ENCODE measurements around the gene CNTNAP4.

The CNTNAP4 gene

DNA sequence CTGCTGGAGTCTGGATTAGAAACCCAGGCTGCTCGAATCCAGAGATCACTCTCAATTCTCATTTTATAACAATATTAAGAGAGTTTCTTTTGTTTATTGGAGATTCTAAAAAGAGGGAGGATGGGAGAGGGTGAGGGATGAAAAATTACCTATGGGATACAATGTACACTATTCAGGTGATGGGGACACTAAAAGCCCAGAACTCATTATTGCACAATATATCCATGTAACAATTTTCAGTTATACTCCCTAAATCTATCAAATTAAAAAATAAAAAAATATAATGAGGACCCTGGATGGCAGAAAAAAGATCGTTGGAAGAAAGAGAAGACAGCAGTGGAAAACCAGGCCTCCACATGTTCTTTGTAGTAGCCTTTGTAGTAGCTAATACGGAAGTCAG lies 100.8 kb downstream of the CNTNAP4 start:
- POLR2A ChIA-PET: no interaction called here
- TF ChIP-seq, protein P1, sequence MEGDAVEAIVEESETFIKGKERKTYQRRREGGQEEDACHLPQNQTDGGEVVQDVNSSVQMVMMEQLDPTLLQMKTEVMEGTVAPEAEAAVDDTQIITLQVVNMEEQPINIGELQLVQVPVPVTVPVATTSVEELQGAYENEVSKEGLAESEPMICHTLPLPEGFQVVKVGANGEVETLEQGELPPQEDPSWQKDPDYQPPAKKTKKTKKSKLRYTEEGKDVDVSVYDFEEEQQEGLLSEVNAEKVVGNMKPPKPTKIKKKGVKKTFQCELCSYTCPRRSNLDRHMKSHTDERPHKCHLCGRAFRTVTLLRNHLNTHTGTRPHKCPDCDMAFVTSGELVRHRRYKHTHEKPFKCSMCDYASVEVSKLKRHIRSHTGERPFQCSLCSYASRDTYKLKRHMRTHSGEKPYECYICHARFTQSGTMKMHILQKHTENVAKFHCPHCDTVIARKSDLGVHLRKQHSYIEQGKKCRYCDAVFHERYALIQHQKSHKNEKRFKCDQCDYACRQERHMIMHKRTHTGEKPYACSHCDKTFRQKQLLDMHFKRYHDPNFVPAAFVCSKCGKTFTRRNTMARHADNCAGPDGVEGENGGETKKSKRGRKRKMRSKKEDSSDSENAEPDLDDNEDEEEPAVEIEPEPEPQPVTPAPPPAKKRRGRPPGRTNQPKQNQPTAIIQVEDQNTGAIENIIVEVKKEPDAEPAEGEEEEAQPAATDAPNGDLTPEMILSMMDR (IDR thresholded peaks at IDR 0.05; ENCODE audit: control extremely low read depth, extremely low read depth, low read depth, missing control alignments): no peak
- no peak for DNase-seq (ENCODE audit: extremely low spot score)
- CTCF ChIA-PET: interaction anchor here (1.0 kb wide), 1 partner anchor 19 kb away, joined by 3 read pairs; no protein-coding TSS in a partner anchor

DNA sequence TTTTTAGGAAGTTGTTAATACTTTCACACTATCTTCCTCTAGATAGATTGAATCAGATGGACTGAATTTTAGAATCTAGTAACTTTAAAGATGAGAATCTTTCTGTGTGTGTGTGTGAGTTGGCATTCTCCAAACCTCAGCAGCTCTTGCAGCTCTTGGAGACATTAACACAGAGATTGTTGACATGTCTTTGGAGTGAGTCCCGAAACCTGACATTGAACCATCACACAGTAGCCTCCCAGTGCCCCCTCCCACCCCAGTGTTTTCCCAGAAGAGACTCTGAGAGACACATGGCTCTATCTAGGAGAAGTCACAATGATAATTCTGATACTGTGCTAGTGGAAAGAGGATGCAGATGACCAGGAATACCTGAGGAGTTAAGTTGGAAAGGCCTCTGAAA lies 103.9 kb downstream of the CNTNAP4 start:
- POLR2A ChIA-PET: no interaction called here
- CTCF ChIA-PET: no interaction called here
- TF ChIP-seq, protein P1 (IDR thresholded peaks at IDR 0.05; ENCODE audit: control extremely low read depth, extremely low read depth, low read depth, missing control alignments): no peak

DNA sequence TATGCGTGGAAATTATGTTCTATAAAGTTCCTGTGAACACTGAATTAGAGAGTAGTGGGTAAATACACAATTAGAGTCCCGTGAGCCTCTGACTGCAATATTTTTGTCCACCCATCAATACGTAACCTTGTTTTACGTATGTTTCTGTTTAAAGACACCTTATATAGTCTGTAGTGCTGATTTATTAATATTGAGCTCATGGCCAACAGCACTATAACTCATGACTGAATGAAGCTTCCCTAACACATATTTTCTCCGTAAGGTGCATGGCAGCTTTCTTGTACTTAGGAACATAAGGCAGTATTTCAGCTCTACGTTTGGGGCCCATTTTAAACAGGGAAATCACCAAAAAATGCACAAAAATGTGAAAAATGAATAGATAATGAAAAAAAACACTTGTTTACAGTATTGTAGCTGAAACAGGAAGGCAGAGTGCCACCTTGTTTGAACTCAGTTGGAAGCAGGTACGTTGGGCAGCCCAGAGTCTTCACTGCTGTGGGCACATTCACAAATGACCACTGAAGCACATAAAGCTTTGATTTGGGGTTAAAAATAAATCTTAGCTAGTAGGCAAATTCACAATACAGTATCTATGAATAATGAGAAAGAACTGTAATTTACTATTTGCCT lies 108.5 kb downstream of the CNTNAP4 start:
- no peak for DNase-seq (ENCODE audit: extremely low spot score)
- POLR2A ChIA-PET: no interaction called here
- CTCF ChIA-PET: interaction anchor here (0.7 to 1.3 kb wide), 2 partner anchors 11 to 14 kb away, joined by 3 to 4 read pairs; no protein-coding TSS in a partner anchor
- TF ChIP-seq, protein P1 (IDR thresholded peaks at IDR 0.05; ENCODE audit: control extremely low read depth, extremely low read depth, low read depth, missing control alignments): no peak

More for the DNA sequence above, 103.9 kb downstream of the CNTNAP4 start:
- no peak for DNase-seq (ENCODE audit: extremely low spot score)

DNA sequence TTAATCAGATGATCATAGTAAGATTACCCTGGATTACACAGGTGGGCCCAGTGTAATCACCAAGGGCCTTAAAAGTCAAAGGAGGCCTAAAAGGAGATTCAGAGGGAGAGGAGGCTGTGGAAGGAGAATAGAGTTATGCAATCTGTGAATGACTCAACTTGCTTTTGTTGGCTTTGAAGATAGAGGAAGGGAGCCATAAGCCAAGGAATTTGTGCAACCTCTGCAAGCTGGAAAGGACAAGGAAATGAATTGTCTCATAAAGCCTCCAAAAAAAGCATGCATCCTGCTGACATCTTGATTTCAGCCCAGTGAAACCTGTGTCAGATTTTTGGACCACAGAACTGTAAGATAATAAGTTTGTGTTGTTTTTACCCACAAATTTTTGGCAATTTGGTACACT lies 109.6 kb downstream of the CNTNAP4 start:
- DNase-seq (ENCODE audit: extremely low spot score): no peak
- TF ChIP-seq, protein P1 (IDR thresholded peaks at IDR 0.05; ENCODE audit: control extremely low read depth, extremely low read depth, low read depth, missing control alignments): no peak
- ChIA-PET POLR2A (no interaction called here), CTCF (interaction anchor here (1.3 kb wide), 1 partner anchor 15 kb away, joined by 4 read pairs; no protein-coding TSS in a partner anchor)

DNA sequence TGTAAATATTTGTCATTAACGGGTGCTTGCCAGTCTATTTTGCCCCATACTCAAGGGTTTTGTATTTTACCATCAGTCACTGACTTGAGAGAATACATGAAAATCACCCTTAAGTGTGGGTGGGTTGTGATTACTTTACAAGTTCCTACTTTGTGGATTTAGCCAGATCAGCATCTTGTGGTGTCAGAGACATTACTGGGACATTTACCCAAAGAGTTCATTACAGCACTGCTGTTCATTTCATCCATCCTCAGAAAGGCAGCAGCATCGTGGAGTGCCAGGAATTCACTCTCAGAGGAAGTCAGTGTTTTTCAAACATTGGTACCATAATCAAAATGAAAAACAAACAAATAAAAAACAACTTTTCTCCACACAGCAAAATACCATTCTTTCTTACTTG lies 110.8 kb downstream of the CNTNAP4 start:
- no peak for DNase-seq (ENCODE audit: extremely low spot score)
- ChIA-PET POLR2A (no interaction called here), CTCF (no interaction called here)
- TF ChIP-seq, protein P1 (IDR thresholded peaks at IDR 0.05; ENCODE audit: control extremely low read depth, extremely low read depth, low read depth, missing control alignments): no peak

DNA sequence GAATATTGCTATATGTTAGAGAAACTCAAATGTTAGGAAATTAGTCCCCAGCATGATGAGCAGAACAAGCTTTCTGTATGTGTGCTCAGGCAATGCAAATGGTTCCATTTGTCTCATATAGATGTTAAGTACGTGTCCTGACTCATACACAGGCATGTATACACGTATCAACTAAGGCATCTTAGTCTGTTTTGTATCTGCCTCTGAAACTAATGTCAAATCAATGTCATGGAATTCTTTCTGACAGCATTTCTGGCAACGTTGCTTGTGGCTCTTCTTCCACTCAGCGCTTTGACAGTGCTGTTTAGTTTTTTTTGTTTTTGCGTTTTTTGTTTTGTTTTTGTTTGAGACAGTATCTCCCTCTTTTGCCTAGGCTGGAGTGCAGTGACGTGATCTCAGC lies 111.9 kb downstream of the CNTNAP4 start:
- ChIA-PET CTCF (no interaction called here), POLR2A (no interaction called here)
- TF ChIP-seq, protein P1 (IDR thresholded peaks at IDR 0.05; ENCODE audit: control extremely low read depth, extremely low read depth, low read depth, missing control alignments): no peak
- DNase-seq (ENCODE audit: extremely low spot score): no peak
